ENCODE data around the gene ZMPSTE24.

ZMPSTE24 gene

DNA sequence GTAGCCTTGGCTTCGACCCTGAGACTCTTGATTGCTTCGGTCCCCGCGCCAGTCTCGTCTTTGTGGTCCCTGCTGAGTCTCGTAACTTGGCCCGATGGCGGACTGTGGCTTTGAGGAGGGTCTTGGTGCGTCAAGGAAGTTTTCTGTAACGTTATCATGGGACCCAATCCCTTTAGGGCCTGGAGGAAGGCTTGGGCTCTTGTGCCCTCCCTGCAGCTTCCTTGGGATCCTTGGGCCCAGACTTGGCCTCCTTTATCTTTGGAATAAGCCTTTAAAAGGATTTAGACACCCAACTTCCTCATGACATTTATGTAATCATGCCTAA is 371 bp downstream of the ZMPSTE24 start:
- H3K4me3 ChIP-seq (ENCODE audit: low read length): peak overlapping the region; percentile 94
- TF ChIP-seq, protein P1, sequence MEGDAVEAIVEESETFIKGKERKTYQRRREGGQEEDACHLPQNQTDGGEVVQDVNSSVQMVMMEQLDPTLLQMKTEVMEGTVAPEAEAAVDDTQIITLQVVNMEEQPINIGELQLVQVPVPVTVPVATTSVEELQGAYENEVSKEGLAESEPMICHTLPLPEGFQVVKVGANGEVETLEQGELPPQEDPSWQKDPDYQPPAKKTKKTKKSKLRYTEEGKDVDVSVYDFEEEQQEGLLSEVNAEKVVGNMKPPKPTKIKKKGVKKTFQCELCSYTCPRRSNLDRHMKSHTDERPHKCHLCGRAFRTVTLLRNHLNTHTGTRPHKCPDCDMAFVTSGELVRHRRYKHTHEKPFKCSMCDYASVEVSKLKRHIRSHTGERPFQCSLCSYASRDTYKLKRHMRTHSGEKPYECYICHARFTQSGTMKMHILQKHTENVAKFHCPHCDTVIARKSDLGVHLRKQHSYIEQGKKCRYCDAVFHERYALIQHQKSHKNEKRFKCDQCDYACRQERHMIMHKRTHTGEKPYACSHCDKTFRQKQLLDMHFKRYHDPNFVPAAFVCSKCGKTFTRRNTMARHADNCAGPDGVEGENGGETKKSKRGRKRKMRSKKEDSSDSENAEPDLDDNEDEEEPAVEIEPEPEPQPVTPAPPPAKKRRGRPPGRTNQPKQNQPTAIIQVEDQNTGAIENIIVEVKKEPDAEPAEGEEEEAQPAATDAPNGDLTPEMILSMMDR (IDR thresholded peaks at IDR 0.05; ENCODE audit: insufficient read depth, low read depth, low read length, missing control alignments): no peak
- peak; percentile 24 for DNase-seq (ENCODE audit: low read depth)

DNA sequence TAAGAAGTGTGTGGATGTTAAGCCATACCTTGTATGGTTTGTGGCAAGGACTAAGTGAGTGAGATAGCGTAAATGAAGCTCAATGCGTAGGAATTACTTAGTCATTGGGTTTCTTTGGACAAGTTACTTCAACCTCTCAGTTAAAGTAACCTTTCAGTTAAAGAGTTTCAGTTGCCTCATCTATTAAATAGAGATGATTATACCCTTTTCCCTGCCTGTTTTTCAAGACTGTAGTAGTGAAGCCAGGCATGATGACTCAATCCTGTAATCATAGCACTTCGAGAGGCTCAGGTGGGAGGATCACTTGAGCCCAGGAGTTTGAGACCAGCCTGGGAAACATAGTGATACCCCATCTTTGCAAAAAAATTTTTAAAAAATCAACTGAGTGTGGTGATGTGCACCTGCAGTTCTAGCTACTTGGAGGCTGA is 6.3 kb downstream of the ZMPSTE24 start:
- H3K4me3 ChIP-seq (ENCODE audit: low read length): no peak overlapping the region
- DNase-seq (ENCODE audit: low read depth): peak; percentile 76
- TF ChIP-seq, protein P1 (IDR thresholded peaks at IDR 0.05; ENCODE audit: insufficient read depth, low read depth, low read length, missing control alignments): no peak

DNA sequence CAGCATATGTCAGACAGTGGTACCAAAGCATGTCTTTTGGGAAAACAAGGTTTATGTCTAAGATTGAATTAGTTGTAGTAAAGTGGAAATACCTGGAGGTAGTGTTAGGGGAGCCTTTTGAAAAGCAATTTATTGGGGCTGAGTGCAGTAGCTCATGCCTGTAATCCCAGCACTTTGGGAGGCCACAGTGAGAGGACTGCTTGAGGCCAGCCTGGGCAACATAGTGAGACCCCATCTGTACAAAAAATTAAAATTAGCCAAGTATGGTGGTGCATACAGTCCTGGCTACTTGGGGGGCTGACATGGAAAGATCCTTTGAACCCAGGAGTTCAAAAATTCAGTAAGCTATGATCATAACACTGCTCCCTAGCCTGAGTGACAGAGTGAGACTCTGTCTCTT is 7.3 kb downstream of the ZMPSTE24 start:
- TF ChIP-seq, protein P1 (IDR thresholded peaks at IDR 0.05; ENCODE audit: insufficient read depth, low read depth, low read length, missing control alignments): no peak
- no peak overlapping the region for H3K4me3 ChIP-seq (ENCODE audit: low read length)
- DNase-seq (ENCODE audit: low read depth): no peak

DNA sequence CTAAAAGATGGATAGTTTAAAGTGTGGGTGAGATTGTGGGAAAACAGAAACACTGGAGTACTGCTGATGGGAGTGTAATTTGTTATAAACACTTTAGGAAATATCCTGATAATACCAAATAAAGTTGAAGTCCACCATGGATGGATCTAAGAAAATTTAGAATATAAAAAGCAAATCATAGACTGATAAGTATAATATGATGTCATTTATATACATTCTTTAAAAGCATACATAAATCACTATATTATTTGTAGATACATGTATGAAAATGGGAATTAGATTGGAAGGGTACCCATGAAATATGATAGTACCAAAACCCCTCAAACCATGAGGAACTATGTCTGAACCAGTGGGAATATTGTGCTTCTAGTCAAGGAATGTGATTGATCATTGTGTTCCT is 7.9 kb downstream of the ZMPSTE24 start:
- no peak for DNase-seq (ENCODE audit: low read depth)
- H3K4me3 ChIP-seq (ENCODE audit: low read length): no peak overlapping the region
- TF ChIP-seq, protein P1 (IDR thresholded peaks at IDR 0.05; ENCODE audit: insufficient read depth, low read depth, low read length, missing control alignments): no peak

DNA sequence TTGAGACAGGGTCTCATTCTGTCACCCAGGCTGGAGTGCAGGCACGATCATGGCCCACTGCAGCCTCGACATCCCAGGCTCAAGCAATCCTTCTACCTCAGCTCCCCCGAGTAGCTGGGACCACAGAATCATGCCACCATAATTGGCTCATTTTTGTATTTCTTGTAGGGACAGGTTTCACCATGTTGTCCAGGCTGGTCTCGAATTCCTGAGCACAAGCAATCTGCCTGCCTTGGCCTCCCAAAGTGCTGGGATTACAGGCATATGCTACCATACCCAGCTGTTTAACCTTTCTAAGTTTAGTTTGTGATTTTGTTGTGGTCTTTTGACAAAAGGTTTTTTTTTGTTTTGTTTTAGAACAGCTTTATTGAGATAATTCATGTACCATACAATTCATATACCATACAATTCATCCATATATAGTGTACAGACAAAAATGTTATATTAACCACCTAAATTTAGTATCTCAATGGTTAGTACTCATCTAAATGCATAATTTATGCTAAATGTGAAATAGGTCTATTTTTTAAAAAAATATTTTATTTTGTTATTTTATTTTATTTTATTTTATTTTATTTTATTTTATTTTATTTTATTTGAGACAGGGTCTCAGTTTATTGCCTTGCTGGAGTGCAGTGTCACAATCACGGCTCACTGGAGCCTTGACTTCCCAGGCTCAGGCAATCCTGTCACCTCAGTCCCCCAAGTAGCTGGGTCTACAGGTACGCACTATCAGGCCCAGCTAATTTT is 8.9 kb downstream of the ZMPSTE24 start:
- TF ChIP-seq, protein P1 (IDR thresholded peaks at IDR 0.05; ENCODE audit: insufficient read depth, low read depth, low read length, missing control alignments): no peak
- H3K4me3 ChIP-seq (ENCODE audit: low read length): no peak overlapping the region
- peak; percentile 73 for DNase-seq (ENCODE audit: low read depth)

DNA sequence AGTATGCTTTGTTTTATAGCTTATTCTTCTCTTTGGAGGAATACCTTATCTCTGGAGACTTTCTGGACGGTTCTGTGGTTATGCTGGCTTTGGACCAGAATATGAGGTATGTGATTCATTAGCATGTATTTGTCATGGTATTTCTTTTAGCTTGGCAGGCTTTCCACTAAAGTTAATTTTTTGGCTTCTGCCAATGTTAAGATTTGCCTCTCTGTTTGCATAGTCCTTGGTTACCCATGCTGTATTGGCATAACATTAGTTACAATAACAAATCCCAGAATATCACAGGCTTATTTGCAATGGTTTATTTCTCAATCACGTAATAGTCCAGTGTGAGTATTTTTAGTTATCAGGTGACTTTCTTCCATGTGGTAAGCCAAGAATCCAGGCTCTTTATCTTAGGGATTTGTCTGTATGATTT is 9.7 kb downstream of the ZMPSTE24 start:
- no peak overlapping the region for H3K4me3 ChIP-seq (ENCODE audit: low read length)
- TF ChIP-seq, protein P1 (IDR thresholded peaks at IDR 0.05; ENCODE audit: insufficient read depth, low read depth, low read length, missing control alignments): no peak
- DNase-seq (ENCODE audit: low read depth): peak; percentile 83

DNA sequence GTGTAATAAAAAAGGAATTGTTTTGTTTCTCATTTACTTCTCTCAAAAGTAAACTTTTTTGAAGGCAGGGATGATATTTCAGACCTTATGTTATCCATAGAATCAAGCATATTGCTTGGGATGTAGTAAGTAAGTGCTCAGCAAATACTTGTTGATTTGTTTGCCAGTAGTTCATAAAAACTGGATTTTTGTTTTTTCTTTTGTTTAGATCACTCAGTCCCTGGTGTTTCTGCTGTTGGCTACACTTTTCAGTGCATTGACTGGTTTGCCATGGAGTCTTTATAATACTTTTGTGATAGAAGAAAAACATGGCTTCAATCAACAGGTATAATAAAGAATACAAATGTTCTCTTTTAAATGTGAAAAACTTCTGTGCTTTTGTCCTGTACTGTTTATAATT is 10.2 kb downstream of the ZMPSTE24 start:
- TF ChIP-seq, protein P1 (IDR thresholded peaks at IDR 0.05; ENCODE audit: insufficient read depth, low read depth, low read length, missing control alignments): no peak
- DNase-seq (ENCODE audit: low read depth): no peak
- no peak overlapping the region for H3K4me3 ChIP-seq (ENCODE audit: low read length)
